Hypothalamus (tissue), 51 donors: ENCODE data around the gene RNF6.

ENCODE experiments used
- DNase-seq, 51 donors: peaks; one replicate each; lab custom pipeline; 2025; lab: John Stamatoyannopoulos, UW

RNF6 gene

DNA sequence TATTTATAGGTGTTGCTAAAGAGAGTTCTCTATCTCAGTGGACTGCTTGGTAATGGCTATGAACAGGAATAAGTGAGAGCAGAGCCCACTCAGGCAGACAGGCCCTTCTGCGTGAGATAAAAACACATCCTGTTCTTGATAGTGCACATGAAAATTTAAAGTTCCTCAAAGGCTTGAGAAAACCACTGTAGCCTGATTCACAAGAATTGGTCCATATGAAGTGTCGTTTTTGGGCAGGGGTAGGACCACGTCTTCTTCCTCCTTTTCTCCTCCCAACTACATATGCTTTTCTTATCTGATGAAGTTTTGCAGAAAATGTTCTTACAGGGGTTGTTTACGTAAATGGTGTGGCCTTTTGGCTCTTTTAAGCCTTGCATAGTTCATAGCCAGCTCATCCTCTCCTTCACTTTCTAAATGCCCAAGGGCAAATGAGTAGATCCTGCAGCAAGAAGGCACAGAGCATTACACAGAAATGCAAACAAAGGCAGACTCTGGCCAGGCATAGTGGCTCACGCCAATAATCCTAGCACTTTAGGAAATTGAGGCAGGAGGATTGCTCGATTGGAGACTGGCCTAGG lies 53.8 kb downstream of the RNF6 start:
- DNase-seq: no peak

DNA sequence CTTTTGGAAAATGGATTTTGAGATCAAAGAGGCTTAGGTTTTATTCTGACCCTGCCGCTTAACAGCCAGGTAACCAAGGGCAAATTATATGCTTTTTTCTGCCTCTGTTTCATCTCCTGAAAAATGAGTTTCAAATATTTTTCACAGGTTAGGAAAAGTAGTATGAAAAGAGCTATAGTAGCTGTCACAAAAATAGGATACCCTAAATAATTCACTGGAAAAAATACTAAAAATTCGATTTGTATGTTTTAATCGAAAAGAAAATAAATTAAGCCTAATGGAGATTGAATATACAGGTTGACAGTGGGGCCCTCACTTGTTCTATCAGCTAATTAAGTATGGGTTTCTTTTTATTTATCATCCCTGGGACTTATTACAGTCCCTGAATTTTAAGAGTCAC lies 58.3 kb downstream of the RNF6 start:
- no peak for DNase-seq
